ENCODE data around the gene CHIT1. TPM values are rescaled to one million over a fixed set of nuclear protein-coding genes. Genes with fewer than 3 reads are reported as not detected.

CHIT1 gene
- not detected in 2 replicates for total RNA-seq

DNA sequence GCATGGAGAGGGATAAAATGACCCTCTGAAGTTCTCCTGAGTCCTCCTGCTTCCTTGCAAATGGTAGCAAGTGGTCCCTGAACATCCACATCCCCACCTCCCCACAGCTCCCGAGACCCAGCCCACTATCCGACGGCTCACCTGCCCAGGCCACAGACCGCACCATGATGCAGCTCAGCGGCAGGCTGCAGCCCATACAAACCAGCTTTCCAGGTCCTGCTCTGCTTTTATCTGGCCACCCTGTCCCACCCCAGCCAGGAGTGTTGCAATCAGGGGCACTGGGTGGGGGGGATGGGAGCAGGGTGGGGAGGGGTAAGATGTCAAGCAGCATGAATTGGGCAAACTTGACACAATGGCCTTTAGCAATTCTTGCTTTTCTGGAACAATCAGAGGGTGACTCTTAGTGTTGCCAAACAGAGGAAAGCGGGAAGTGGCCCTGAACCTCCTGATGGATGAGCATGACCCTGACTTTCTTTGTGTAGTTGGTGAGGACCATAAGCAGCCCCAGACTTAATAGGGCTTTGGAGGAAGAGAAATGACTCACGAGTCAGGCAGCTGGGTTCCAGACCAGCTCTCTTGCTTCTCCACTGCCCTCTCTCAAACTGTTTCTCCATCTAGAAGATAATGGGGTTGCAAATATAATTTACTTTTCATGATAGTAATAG lies at the start of gene CHIT1:
TSS of gene CHIT1 (minus strand) at position 203 of the 665 bp plus-strand sequence. CDS start at position 166, 37 bp downstream.

DNA sequence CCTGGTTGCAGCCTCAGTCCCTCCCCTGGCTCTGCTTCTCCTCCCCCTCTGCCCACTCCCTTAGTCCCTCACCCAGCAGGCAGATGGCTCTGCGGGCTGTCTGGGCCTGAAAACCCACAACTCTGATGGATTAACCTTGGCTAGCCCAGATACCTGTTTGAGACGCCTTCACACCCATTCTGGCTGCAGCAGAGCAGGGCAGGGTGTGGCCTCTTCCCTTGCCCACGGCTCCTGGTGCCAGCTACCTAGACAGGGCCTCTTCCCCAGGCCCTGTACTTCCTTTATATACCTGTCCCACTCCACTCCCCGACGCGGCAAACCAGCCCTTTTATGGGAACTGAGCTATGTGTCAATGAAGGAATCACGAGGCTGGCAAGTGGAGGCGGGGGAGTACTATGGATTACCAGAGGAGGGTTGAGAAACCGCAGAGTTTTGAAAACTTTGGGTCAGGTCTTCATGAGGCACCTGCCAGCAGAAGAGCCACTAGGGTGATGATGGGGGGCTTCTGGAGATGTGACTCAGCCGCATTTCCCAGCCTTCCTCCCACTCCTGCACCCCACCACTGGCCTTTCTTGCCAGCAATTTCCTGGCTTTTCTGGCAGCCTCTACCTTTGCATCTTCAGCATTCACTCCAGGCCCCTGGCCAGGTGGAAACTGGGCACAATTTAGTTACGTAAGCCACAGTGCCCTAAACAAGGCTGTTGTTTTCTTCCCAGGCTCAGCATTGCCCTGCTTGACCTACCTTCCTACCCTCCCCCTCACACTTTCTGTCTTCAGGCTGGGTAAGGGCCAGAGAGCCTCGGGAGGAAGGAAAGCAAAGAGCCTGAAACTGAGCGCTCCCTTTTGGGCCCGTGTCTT lies 42.8 kb downstream of the CHIT1 start, which contains the start of gene CHI3L1:
TSS of gene CHI3L1 (minus strand) at position 259 of the 858 bp plus-strand sequence. CDS start at position 178, 81 bp downstream.

DNA sequence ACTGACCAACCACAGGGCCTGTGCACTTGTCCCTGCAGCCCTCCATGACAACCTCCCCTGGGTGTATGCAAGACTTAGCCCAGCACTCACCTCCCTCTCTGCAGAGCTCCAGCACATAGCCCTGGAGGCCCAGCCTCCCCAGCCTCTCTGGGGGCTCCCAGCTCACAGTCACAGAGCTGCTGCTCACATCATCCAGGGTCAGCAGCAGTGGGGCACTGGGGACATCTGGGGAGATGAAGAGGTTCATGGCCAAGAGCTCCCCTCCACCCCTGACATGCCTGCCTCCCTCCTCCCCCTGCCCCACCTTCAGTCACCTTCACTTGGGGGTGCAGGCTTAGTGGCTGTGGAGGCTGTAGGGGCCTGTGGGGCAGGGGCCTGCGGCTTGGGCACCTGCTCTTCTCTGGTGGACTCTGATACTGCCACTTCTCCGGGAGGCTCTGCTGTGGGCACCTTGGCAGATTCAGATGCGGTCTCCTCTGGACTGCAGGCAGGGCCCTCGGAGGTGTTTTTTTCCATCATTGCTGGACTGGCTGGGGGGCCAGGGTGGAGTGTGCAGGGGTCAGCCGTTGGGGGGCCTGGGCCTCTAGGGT lies 54.1 kb downstream of the CHIT1 start, which contains the start of gene MYBPH:
TSS of gene MYBPH (minus strand) at position 590 of the 590 bp plus-strand sequence. CDS start at position 519, 71 bp downstream.

Other genes with a start within 250 kb of the CHIT1 start
- 68.1 and 86.4 TPM in 2 replicates for gene TMEM183A, start 222.3 kb downstream of the CHIT1 start, total RNA-seq
- 5.5 and 9.4 TPM in 2 replicates for gene PPFIA4, start 203.2 kb downstream of the CHIT1 start, total RNA-seq
- gene MYOG, start 143.7 kb downstream of the CHIT1 start, total RNA-seq: 0.09 TPM in 1 of 2 replicates, not detected in the other
- gene ADORA1, start 101.9 kb downstream of the CHIT1 start, total RNA-seq: 3.2 and 24.5 TPM in 2 replicates
- gene MYBPH, start 53.8 kb downstream of the CHIT1 start, total RNA-seq: 0.16 and 0.26 TPM in 2 replicates
- gene CHI3L1, start 43.0 kb downstream of the CHIT1 start, total RNA-seq: 1.1 and 4.4 TPM in 2 replicates
- 13.4 and 21.8 TPM in 2 replicates for gene BTG2, start 75.8 kb upstream of the CHIT1 start, total RNA-seq
- 3.6 and 20.5 TPM in 2 replicates for gene FMOD, start 121.4 kb upstream of the CHIT1 start, total RNA-seq
- gene PRELP, start 246.1 kb upstream of the CHIT1 start, total RNA-seq: under 0.01 and 1.1 TPM in 2 replicates

All from bronchial smooth muscle cell (primary cell).